GM18505 (cell line): ENCODE results near the gene CDH24.

ENCODE experiments used
- ATAC-seq: cut with Tn5 transposase; IDR thresholded peaks from one replicate; pipeline ENCODE4 v1.9.1; 2021; ENCODE audit not compliant: unreplicated experiment
- POLR2A ChIP-seq: IDR thresholded peaks from 4 replicates; pipeline ENCODE4 v1.6.1; 2011; ENCODE audit warnings: borderline replicate concordance; ENCODE audit not compliant: insufficient read depth, insufficient read length; ENCODE audit errors: extremely low read depth

Gene CDH24

GRCh38 chr14:23056956-23057756 lies at the start of gene CDH24:
Gene CDH24 (minus strand): TSS chr14:23057520. CDS start chr14:23055733, 1,787 bp downstream.
- no peak for TF ChIP-seq POLR2A
- peak; percentile 43 for ATAC-seq

GRCh38 chr14:23106747-23107045 lies 49.4 kb upstream of the CDH24 start:
- ATAC-seq, result no peak
- no peak for TF ChIP-seq POLR2A

- ATAC-seq, result no peak
These were observed 48.1 kb upstream of the CDH24 start for GRCh38 chr14:23105348-23105824.

GRCh38 chr14:23104591-23105347 lies 47.4 kb upstream of the CDH24 start, which contains the start of gene CIROP:
Gene CIROP (minus strand): TSS chr14:23104989. CDS start chr14:23104920, 69 bp downstream.
- no peak for TF ChIP-seq POLR2A
- no peak for ATAC-seq

More at GRCh38 chr14:23105348-23105824, 48.1 kb upstream of the CDH24 start:
- TF ChIP-seq POLR2A, result no peak

- ATAC-seq, result no peak
- TF ChIP-seq POLR2A, result no peak
These were observed 46.8 kb upstream of the CDH24 start for GRCh38 chr14:23104070-23104590.

- TF ChIP-seq POLR2A, result no peak
These were observed 46.3 kb upstream of the CDH24 start for GRCh38 chr14:23103581-23103980.

GRCh38 chr14:23102801-23103200 lies 45.5 kb upstream of the CDH24 start:
- TF ChIP-seq POLR2A, result no peak
- ATAC-seq, result no peak

More at GRCh38 chr14:23103581-23103980, 46.3 kb upstream of the CDH24 start:
- ATAC-seq, result no peak

GRCh38 chr14:23101986-23102625 lies 44.8 kb upstream of the CDH24 start:
- ATAC-seq, result no peak
- TF ChIP-seq POLR2A, result no peak

- ATAC-seq, result no peak
- no peak for TF ChIP-seq POLR2A
These were observed 44.1 kb upstream of the CDH24 start for GRCh38 chr14:23101213-23101970.

- no peak for ATAC-seq
- no peak for TF ChIP-seq POLR2A
These were observed 42.0 kb upstream of the CDH24 start for GRCh38 chr14:23099212-23099861.

- TF ChIP-seq POLR2A, result no peak
- no peak for ATAC-seq
These were observed 40.5 kb upstream of the CDH24 start for GRCh38 chr14:23097786-23098185.
